HG03558 (cell line): Measurements from ENCODE around the gene MATN1.

Source experiments
- ATAC-seq: cut with Tn5 transposase; IDR thresholded peaks from one replicate; pipeline ENCODE4 v1.9.1; 2021; ENCODE audit warnings: moderate number of reproducible peaks; ENCODE audit not compliant: unreplicated experiment; ENCODE audit errors: extremely low read depth

MATN1 gene

DNA sequence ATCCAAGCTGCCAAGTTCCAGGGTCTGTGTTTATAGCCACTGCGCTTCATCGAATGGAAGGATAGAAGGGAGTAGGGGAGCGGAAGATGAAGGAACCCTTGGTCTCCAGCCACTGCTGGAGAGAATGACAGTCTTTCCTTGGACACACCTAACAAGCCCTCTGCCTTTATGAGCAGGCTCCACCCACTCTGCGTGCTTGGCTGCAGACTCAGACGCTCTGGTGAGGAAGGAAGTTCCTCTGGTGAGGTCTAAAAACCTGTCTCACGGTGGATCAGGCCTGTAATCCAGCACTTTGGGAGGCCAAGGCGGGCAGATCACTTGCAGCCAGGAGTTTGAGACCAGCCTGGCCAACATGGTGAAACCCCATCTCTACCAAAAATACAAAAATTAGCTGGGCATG, 55.4 kb downstream of the MATN1 start:
- no peak for ATAC-seq

GRCh38 chr1:30666756-30667273, 56.6 kb downstream of the MATN1 start:
- ATAC-seq, result no peak

DNA sequence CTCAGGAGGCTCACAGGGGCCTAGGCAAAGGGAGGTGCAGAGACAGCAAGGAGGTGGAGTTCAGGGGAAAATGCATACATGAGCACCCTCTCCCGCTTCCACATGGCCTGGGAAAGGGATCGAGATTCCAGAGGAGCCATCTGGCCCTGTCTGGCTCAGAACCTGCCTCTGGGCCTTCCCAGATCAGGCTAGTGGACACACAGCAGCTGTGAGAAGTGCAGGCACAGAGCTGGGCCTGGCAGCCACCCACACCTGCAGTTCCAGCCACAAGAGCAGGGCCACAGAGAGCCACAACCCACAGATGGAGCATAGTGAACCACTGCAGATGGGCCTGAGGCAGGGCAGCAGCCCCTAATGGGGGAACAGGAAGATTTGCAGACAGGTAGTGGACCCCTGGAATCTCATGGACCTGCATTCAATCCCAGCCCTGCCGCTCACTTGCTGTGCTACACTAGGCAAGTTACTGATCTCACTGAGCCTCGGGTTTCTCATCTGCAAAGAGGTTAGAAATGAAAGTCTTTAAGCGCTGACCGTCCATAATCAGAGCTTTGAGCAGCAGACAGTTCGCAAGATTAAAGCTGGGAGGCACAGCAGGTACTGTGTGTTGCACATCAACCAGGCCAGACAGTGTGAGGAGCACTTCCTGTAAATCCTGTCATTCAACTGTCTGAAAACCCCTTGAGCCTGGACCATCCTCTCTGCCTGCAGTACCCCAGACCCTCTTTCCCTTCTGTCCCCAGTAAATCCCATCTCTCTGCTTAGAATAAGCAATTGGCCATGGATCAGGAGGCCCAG, 58.0 kb downstream of the MATN1 start:
- no peak for ATAC-seq

GRCh38 chr1:30664103-30664755, 59.2 kb downstream of the MATN1 start:
- no peak for ATAC-seq

- no peak for ATAC-seq
These were observed 59.7 kb downstream of the MATN1 start for GRCh38 chr1:30663596-30664091.

DNA sequence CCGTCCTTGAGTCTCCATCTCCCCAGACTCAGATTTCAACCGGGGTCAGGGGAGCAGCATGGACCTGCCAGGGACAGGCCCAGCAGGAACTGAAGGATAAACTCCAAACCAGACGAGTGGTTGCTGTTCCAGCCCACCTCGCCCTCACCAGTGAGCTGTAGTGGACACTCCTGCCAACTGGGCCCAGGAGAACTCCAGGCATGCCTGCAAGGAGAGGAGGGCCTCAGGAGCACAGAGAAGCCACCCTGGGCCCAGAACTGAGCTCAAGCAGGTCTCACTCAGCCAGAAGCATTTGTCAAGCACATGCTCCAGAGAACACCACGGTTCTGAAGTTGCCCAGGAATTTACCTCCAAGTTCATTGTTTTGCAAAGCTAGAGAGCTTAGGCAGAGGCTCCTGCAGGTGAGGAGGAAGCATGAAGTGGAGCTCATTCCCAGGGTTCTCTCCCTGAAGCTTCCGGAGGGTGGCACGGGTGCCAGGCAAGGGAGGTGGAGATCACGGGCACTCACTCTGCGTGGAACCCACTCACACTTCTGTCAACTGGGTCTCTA, 61.0 kb downstream of the MATN1 start:
- ATAC-seq, result no peak

- no peak for ATAC-seq
These were observed 62.1 kb downstream of the MATN1 start for GRCh38 chr1:30661311-30661710.
